SU-DHL-6 (cell line): Measurements from ENCODE around the gene VWA2.

ENCODE experiments used
- H2AFZ ChIP-seq: fragments of 200-600 bp; sonication (generic); 2 replicates; pipeline ENCODE4 v1.6.1; 2014; ENCODE audit warnings: low read depth, mild to moderate bottlenecking, moderate library complexity, mixed read lengths, antibody characterized with exemption, low read length; ENCODE audit not compliant: severe bottlenecking
- H3F3A ChIP-seq: fragments of 200-600 bp; shearing (Covaris generic); 2 replicates; pipeline ENCODE4 v1.6.0; 2016; ENCODE audit warnings: antibody characterized with exemption, mild to moderate bottlenecking; ENCODE audit not compliant: insufficient read depth
- H3K27ac ChIP-seq: fragments of 200-600 bp; sonication (generic); 2 replicates; pipeline ENCODE4 v1.5.1; 2016; ENCODE audit warnings: low read depth, mild to moderate bottlenecking, low read length, moderate library complexity, mixed read lengths
- H3K27me3 ChIP-seq: fragments of 200-600 bp; sonication (generic), shearing (Covaris generic); 2 replicates; pipeline ENCODE4 v1.6.0; 2014; ENCODE audit warnings: mild to moderate bottlenecking, low read length
- H3K36me3 ChIP-seq: fragments of 200-600 bp; sonication (generic); 2 replicates; pipeline ENCODE4 v1.6.1; 2014; ENCODE audit warnings: mild to moderate bottlenecking, low read length, mixed read lengths
- H3K4me2 ChIP-seq: fragments of 300-600, 200-600 bp; shearing (Covaris generic), sonication (generic); 2 replicates; pipeline ENCODE4 v1.6.0; 2014; ENCODE audit warnings: low read length, low read depth, mild to moderate bottlenecking; ENCODE audit not compliant: poor library complexity, severe bottlenecking
- H3K4me3 ChIP-seq: fragments of 200-600 bp; sonication (generic); 2 replicates; pipeline ENCODE4 v1.5.1; 2014; ENCODE audit warnings: antibody characterized with exemption, low read length, mild to moderate bottlenecking, mixed read lengths; ENCODE audit not compliant: insufficient read depth, poor library complexity, severe bottlenecking
- H3K79me2 ChIP-seq: fragments of 200-600 bp; sonication (generic); 2 replicates; pipeline ENCODE4 v1.6.1; 2014; ENCODE audit warnings: mild to moderate bottlenecking, low read length, moderate library complexity; ENCODE audit not compliant: insufficient read depth
- H3K9ac ChIP-seq: fragments of 200-600 bp; sonication (generic); 2 replicates; pipeline ENCODE4 v1.7.0; 2014; ENCODE audit warnings: mild to moderate bottlenecking, low read length
- H3K9me2 ChIP-seq: fragments of 200-600 bp; sonication (generic); replicated peaks from 2 replicates; pipeline ENCODE4 v1.6.1; 2014; ENCODE audit warnings: low read length; ENCODE audit not compliant: insufficient read depth
- H3K9me3 ChIP-seq: fragments of 200-600 bp; sonication (generic); 2 replicates; pipeline ENCODE4 v1.6.1; 2014; ENCODE audit warnings: low read length, mixed read lengths; ENCODE audit not compliant: insufficient read depth
- H4K20me1 ChIP-seq: fragments of 200-600 bp; sonication (generic); 2 replicates; pipeline ENCODE4 v1.6.1; 2014; ENCODE audit warnings: low read depth, mild to moderate bottlenecking, antibody characterized with exemption, low read length, moderate library complexity, mixed read lengths
- EZH2phosphoT487 ChIP-seq: fragments of 200-600 bp; sonication (generic), shearing (Covaris generic); conservative IDR thresholded peaks from 2 replicates; pipeline ENCODE4 v1.6.1; 2018; ENCODE audit warnings: mild to moderate bottlenecking, antibody characterized with exemption, low read length, moderate library complexity, mixed read lengths
- TF ChIP-seq, protein P1 (sequence below): fragments of 200-600 bp; sonication (generic); IDR thresholded peaks from one replicate; pipeline ENCODE4 v1.5.1; 2017; ENCODE audit warnings: antibody characterized with exemption, mild to moderate bottlenecking, low read length, moderate library complexity; ENCODE audit not compliant: insufficient read depth, poor library complexity, severe bottlenecking

VWA2 gene

DNA sequence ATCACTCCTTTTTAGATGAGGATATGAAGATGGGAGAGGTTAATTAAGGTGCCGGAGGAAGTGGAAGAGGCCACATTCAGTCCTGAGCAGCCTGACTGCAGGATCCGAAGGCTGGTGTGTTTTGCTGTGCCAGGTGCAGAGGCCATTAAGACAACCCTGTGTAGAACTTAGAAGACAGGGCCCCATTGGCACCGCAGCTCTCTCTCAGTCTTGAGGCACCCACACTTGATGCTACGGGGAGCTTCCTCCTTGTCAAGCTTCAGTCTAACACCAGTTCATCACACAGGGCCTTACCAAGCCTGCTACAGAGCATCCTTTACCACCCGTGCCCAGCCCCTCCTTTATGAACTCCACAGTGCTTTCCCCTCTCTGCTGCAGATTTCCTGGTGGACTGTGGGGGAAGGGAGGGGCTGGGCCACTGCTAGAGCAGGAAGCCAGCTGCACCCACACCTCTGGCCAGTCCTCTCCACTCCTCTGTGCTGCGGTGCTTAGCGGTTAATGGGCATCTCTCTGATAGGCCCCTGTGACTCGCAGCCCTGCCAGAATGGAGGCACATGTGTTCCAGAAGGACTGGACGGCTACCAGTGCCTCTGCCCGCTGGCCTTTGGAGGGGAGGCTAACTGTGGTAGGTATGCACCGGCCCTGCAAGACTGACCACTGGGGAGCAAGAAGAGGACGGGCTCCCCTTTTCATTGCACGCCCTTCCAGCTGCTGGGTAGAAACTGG, 45.5 kb downstream of the VWA2 start:
- H4K20me1 ChIP-seq, result no peaks in the 10 kb centered on the region
- H3K36me3 ChIP-seq, result no peaks in the 10 kb centered on the region
- H3K9ac ChIP-seq, result no peak overlapping the region
- no peaks in the 10 kb centered on the region; the same call in 1 of the 2 replicates for H3K27me3 ChIP-seq
- no peak overlapping the region for H3K27ac ChIP-seq
- H2AFZ ChIP-seq, result no peak overlapping the region
- no peak overlapping the region for H3K4me3 ChIP-seq
- TF ChIP-seq EZH2phosphoT487, result no peak
- TF ChIP-seq, protein P1, sequence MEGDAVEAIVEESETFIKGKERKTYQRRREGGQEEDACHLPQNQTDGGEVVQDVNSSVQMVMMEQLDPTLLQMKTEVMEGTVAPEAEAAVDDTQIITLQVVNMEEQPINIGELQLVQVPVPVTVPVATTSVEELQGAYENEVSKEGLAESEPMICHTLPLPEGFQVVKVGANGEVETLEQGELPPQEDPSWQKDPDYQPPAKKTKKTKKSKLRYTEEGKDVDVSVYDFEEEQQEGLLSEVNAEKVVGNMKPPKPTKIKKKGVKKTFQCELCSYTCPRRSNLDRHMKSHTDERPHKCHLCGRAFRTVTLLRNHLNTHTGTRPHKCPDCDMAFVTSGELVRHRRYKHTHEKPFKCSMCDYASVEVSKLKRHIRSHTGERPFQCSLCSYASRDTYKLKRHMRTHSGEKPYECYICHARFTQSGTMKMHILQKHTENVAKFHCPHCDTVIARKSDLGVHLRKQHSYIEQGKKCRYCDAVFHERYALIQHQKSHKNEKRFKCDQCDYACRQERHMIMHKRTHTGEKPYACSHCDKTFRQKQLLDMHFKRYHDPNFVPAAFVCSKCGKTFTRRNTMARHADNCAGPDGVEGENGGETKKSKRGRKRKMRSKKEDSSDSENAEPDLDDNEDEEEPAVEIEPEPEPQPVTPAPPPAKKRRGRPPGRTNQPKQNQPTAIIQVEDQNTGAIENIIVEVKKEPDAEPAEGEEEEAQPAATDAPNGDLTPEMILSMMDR, result no peak
- no peaks in the 10 kb centered on the region for H3K9me3 ChIP-seq
- H3K4me2 ChIP-seq, result no peak overlapping the region
- no peaks in the 10 kb centered on the region for H3K9me2 ChIP-seq
- H3K79me2 ChIP-seq, result no peaks in the 10 kb centered on the region
- H3F3A ChIP-seq, result no peaks in the 10 kb centered on the region

DNA sequence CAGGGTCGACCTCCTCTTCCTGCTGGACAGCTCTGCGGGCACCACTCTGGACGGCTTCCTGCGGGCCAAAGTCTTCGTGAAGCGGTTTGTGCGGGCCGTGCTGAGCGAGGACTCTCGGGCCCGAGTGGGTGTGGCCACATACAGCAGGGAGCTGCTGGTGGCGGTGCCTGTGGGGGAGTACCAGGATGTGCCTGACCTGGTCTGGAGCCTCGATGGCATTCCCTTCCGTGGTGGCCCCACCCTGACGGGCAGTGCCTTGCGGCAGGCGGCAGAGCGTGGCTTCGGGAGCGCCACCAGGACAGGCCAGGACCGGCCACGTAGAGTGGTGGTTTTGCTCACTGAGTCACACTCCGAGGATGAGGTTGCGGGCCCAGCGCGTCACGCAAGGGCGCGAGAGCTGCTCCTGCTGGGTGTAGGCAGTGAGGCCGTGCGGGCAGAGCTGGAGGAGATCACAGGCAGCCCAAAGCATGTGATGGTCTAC, 46.9 kb downstream of the VWA2 start:
- no peaks in the 10 kb centered on the region; the same call in 1 of the 2 replicates for H3K27me3 ChIP-seq
- H3K79me2 ChIP-seq, result no peaks in the 10 kb centered on the region
- no peaks in the 10 kb centered on the region for H3F3A ChIP-seq
- H2AFZ ChIP-seq, result no peak overlapping the region
- no peak overlapping the region for H3K9ac ChIP-seq
- H3K4me2 ChIP-seq, result no peak overlapping the region
- H3K9me3 ChIP-seq, result no peaks in the 10 kb centered on the region
- no peaks in the 10 kb centered on the region for H4K20me1 ChIP-seq
- H3K27ac ChIP-seq, result no peak overlapping the region
- no peaks in the 10 kb centered on the region for H3K9me2 ChIP-seq
- H3K4me3 ChIP-seq, result no peak overlapping the region
- TF ChIP-seq, protein P1, result no peak
- no peak for TF ChIP-seq EZH2phosphoT487
- no peaks in the 10 kb centered on the region for H3K36me3 ChIP-seq

DNA sequence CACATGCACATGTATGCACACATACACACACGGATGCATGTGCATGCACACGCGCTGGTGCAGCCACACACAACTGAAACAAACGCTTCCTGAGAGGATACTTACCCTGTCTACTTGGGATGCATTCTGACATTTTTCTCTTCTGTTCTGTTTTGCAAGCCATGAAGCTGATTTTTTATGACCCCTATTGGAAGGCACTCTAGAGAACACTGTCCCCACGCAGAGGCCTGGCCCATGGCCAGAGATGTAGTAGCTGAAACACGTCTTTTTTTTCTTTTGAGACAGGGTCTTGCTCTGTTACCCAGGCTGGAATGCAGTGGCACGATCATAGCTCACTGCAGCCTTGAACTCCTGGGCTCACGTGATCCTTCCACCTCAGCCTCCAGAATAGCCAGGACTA, 47.9 kb downstream of the VWA2 start:
- Histone ChIP-seq H2AFZ (no peak overlapping the region), H3K4me2 (no peak overlapping the region), H3K27ac (no peak overlapping the region), H3K4me3 (no peak overlapping the region), H3K27me3 (no peaks in the 10 kb centered on the region; the same call in 1 of the 2 replicates), H3K36me3 (no peaks in the 10 kb centered on the region), H3K9me2 (no peaks in the 10 kb centered on the region), H3K79me2 (no peaks in the 10 kb centered on the region), H3K9ac (no peak overlapping the region), H4K20me1 (no peaks in the 10 kb centered on the region), H3K9me3 (no peaks in the 10 kb centered on the region), H3F3A (no peaks in the 10 kb centered on the region)
- TF ChIP-seq, protein P1, result no peak
- no peak for TF ChIP-seq EZH2phosphoT487
